Psoas muscle (tissue), 8 donors: ENCODE measurements around the gene MAPK7. TPM values are rescaled to one million over a fixed set of nuclear protein-coding genes. Genes with fewer than 3 reads are reported as not detected.

Experiments used
- ATAC-seq, 4 donors: fragments of 200-7000 bp; cut with Tn5 transposase; one replicate each; pipeline ENCODE4 v1.9.1; 2020; ENCODE audit warnings: moderate library complexity in 3 of 4, mild to moderate bottlenecking in 2 of 4
- DNase-seq, 2 donors: peaks; one replicate each; pipeline ENCODE4 v3.0.0-alpha.2; 2020
- H3K27ac ChIP-seq: fragments of 200-600 bp; one replicate; pipeline ENCODE4 v1.8.0; 2022
- H3K27me3 ChIP-seq, 3 donors: fragments of 200-600 bp in 1 of 3; one replicate each; pipeline versions ENCODE4 v1.6.1 to v1.8.0; 2013 to 2022; ENCODE audit warnings: low read length in 2 of 3, mild to moderate bottlenecking in 2 of 3, moderate library complexity in 1 of 3; ENCODE audit not compliant: insufficient read depth in 3 of 3
- H3K36me3 ChIP-seq, 2 donors: fragments of 200-600 bp in 1 of 2; one replicate each; pipeline versions ENCODE4 v1.6.1 to v1.8.0; 2013 to 2022; ENCODE audit warnings: low read depth in 1 of 2, mild to moderate bottlenecking in 1 of 2, moderate library complexity in 1 of 2; ENCODE audit not compliant: insufficient read depth in 1 of 2
- H3K4me1 ChIP-seq: fragments of 200-600 bp; one replicate; pipeline ENCODE4 v1.8.0; 2022
- H3K4me3 ChIP-seq: fragments of 200-600 bp; one replicate; pipeline ENCODE4 v1.8.0; 2022; ENCODE audit warnings: mild to moderate bottlenecking
- H3K9me3 ChIP-seq: fragments of 200-600 bp; one replicate; pipeline ENCODE4 v1.8.0; 2022
- WGBS, 3 donors: extraction: QIAGEN DNeasy Blood & Tissue Kit; methylation state at CpG; one replicate each; pipeline versions ENCODE4 v1.1.6 to v1.1.7; 2013; 5-methylcytosine and 5-hydroxymethylcytosine counted together
- intact Hi-C, 2 donors: fragments of 100-400 bp; cut with DNase I; formaldehyde crosslinking; loops; one replicate each; pipeline versions ENCODE4 v1.11.0 to v1.14.2; 2022
- polyA plus RNA-seq, 3 donors: library from polyadenylated mRNA; stranded (reverse); fragments of 200-250 nt; gene quantifications; one replicate each; pipeline ENCODE4 v1.2.3, GENCODE V29; 2013
- total RNA-seq, 4 donors: library from RNA; stranded (reverse); fragmentation: NEBNext Ultra II Directional in 2 of 4; extraction: Animal tissue kit (Norgen Biotek cat#: 25700) in 2 of 4; gene quantifications; one replicate each; pipeline versions ENCODE4 v1.2.1 to v1.2.4, GENCODE V29; 2021 to 2023
- TF ChIP-seq, protein P1 (sequence below): fragments of 200-600 bp; IDR thresholded peaks from one replicate; pipeline ENCODE4 v1.8.0; 2022; ENCODE audit warnings: antibody characterized with exemption
- donor health status: healthy with polysubstance abuse.
- donor health status: DM: no; HTN: no; CAD: no; lungs with moderate emphysema.
- donor health status: Bipolar disorder and iron deficiency.
- donor health status: healthy.
- donor health status: DM: yes; HTN: yes; CAD: no.
- donor health status: DM: no; HTN: no; CAD: no.
- donor health status: DM: no; HTN: no; CAD: no.
- donor health status: DM: yes; HTN: yes; CAD: no.

The MAPK7 gene
- total and polyA plus RNA-seq, 7 donors: 6.1 to 12.6 (median 7.5) TPM

DNA sequence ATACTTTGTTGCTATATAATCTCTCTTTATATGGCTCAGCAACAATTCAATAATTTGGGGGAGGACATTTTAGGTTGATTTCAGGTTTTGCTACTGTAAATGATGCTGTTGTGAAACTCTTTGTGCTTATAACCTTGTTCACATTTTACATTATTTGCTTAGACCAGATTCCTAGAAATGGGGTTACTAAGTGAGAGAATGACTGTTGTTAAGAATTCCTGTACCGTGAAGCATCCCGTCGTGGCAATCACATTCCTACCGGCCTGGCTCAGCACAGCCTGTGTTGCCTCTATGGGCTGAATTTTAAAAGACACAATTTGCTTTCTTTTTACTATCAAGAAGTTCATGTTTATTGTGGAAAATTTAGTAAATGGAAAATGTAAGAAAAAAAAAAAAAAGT is 47.2 kb upstream of the MAPK7 start:
- Histone ChIP-seq H3K27ac (no peak overlapping the region), H3K27me3 (no peaks in the 10 kb centered on the region), H3K4me1 (no peaks in the 10 kb centered on the region), H3K36me3 (peaks cover 0 to 44% of the 10 kb centered on the region in 2 donors), H3K4me3 (no peak overlapping the region), H3K9me3 (no peaks in the 10 kb centered on the region)
- 70 to 74% (median 73%) methylated on average over 4 of the region's 4 CpGs for WGBS, 3 donors
- DNase-seq (no peak), ATAC-seq (no peak)
- TF ChIP-seq, protein P1, sequence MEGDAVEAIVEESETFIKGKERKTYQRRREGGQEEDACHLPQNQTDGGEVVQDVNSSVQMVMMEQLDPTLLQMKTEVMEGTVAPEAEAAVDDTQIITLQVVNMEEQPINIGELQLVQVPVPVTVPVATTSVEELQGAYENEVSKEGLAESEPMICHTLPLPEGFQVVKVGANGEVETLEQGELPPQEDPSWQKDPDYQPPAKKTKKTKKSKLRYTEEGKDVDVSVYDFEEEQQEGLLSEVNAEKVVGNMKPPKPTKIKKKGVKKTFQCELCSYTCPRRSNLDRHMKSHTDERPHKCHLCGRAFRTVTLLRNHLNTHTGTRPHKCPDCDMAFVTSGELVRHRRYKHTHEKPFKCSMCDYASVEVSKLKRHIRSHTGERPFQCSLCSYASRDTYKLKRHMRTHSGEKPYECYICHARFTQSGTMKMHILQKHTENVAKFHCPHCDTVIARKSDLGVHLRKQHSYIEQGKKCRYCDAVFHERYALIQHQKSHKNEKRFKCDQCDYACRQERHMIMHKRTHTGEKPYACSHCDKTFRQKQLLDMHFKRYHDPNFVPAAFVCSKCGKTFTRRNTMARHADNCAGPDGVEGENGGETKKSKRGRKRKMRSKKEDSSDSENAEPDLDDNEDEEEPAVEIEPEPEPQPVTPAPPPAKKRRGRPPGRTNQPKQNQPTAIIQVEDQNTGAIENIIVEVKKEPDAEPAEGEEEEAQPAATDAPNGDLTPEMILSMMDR: no peak
- intact Hi-C loops: no loop called here

DNA sequence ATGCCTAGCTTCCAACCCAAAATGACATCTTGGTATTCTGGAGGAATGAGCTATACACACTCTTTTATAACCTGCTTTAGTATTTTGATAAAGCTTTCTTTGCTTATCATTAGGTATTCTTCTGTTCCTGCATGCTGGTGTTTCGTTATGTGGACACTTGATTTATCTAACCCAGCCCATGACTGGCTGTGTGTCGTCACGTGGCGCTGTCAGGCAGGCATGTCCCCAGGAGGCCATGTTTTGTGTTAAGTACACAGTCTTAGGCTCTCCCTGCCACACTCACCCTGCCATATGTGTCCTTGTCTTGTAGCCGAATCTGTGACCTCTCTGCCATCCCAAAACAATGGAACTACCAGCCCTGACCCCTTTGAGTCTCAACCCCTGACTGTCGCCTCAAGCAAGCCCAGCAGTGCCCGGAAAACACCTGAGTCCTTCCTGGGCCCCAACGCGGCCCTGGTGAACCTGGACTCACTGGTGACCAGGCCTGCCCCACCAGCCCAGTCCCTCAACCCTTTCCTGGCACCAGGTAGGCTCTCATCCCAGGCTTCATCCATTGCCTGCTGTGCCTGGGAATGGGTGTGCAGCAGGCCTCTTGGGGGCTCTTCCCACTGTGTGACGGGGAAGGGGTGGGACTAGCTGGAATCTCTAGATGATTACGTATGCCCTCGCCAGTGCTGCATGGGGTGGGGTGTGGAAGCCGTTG is 46.6 kb upstream of the MAPK7 start:
- no peak for DNase-seq
- Histone ChIP-seq H3K27ac (no peak overlapping the region), H3K27me3 (no peaks in the 10 kb centered on the region), H3K36me3 (peaks cover 0 to 44% of the 10 kb centered on the region in 2 donors), H3K9me3 (no peaks in the 10 kb centered on the region), H3K4me1 (no peaks in the 10 kb centered on the region), H3K4me3 (no peak overlapping the region)
- TF ChIP-seq, protein P1: no peak
- intact Hi-C loops: no loop called here
- WGBS, 3 donors: 92 to 96% (median 95%) methylated on average over 13 of the region's 13 CpGs
- ATAC-seq: no peak

- Histone ChIP-seq H3K4me3 (no peak overlapping the region), H3K27me3 (no peaks in the 10 kb centered on the region), H3K9me3 (no peaks in the 10 kb centered on the region), H3K36me3 (peaks cover 0 to 44% of the 10 kb centered on the region in 2 donors), H3K4me1 (peaks cover 3% of the 10 kb centered on the region), H3K27ac (no peak overlapping the region)
- no peak for DNase-seq
- ATAC-seq: no peak
- 71 to 77% (median 72%) methylated on average over 6 of the region's 6 CpGs for WGBS, 3 donors
- intact Hi-C loops: no loop called here
- TF ChIP-seq, protein P1: no peak
Measured at GRCh38 chr17:19332371-19333131, 45.7 kb upstream of the MAPK7 start.

DNA sequence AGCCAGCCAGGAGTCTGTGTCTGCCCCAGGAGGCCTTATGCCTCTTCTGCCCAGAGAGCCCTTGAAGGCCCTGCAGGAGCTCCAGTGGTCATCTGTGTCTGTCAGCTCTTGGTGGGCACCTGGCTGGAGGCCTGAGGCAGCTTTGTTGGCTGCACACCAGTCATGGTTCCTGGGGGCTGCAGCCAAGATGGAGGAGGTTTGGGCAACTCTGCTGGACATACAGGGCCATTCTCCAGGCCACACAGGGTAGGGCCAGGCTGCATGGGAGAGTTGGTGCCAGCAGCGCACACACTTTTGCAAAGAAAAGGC is 45.2 kb upstream of the MAPK7 start:
- no peak for DNase-seq
- Histone ChIP-seq H3K4me3 (no peak overlapping the region), H3K27me3 (no peaks in the 10 kb centered on the region), H3K27ac (no peak overlapping the region), H3K36me3 (peaks cover 0 to 44% of the 10 kb centered on the region in 2 donors), H3K4me1 (peaks cover 3% of the 10 kb centered on the region), H3K9me3 (no peaks in the 10 kb centered on the region)
- ATAC-seq: no peak
- WGBS, 3 donors: 95 to 100% (median 96%) methylated on average over 1 of the region's 1 CpG
- intact Hi-C loops: no loop called here
- TF ChIP-seq, protein P1: no peak
